NCI-H526 treated with DMSO at 0.1 percent for 48 hours (cell line): ENCODE data around the gene CHAF1A.

Experiments used
- DNase-seq: peaks from one replicate; lab custom pipeline; 2025; lab: John Stamatoyannopoulos, UW

The CHAF1A gene

GRCh38 chr19:4405977-4406376, 3.5 kb downstream of the CHAF1A start:
- no peak for DNase-seq

- DNase-seq: no peak
Observed at GRCh38 chr19:4406626-4407025, 4.2 kb downstream of the CHAF1A start.

DNA sequence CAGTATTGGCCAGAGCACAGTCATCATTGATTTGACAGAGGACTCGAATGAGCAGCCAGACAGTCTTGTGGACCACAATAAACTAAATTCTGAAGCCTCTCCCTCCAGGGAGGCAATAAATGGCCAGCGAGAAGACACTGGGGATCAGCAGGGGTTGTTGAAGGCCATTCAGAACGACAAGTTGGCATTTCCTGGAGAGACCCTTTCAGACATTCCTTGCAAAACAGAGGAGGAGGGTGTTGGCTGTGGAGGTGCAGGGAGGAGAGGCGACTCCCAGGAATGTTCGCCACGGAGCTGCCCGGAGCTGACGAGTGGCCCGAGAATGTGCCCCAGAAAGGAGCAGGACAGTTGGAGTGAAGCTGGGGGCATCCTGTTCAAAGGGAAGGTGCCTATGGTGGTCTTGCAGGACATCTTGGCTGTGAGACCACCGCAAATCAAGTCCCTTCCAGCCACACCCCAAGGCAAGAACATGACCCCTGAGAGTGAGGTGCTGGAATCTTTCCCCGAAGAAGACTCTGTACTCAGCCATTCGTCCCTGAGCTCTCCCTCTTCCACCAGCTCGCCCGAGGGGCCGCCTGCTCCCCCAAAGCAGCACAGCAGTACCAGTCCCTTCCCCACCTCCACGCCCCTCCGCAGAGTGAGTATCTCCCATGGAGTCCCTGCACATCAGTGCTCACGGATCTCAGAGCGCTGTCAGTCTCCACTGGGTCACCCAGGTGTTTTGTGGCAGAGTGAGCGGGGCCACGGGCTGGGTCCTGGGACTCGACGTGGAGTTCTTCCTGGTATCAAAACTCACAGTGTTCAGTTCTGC, 6.9 kb downstream of the CHAF1A start:
- no peak for DNase-seq

DNA sequence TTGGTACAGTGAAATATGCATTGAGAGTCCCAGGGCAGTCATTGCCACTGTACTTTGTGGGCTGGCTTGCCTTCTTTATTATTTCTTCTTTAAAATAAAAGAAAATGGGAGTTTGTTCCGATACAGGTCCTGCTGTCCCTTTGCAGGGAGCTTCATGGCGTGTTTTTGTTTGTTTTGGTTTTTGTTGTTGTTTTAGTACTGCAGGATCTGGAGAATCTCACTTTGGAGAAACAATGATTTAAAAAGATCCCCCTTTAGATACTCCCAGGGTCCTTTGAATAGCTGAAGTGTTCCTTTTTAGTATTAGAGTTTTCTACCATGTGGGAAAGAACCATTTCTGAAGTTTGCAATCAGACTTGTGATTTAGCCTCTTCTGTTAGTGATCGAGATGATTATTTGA, 11.1 kb downstream of the CHAF1A start:
- no peak for DNase-seq

- DNase-seq: no peak
Observed at GRCh38 chr19:4414144-4414799, 11.8 kb downstream of the CHAF1A start.

DNA sequence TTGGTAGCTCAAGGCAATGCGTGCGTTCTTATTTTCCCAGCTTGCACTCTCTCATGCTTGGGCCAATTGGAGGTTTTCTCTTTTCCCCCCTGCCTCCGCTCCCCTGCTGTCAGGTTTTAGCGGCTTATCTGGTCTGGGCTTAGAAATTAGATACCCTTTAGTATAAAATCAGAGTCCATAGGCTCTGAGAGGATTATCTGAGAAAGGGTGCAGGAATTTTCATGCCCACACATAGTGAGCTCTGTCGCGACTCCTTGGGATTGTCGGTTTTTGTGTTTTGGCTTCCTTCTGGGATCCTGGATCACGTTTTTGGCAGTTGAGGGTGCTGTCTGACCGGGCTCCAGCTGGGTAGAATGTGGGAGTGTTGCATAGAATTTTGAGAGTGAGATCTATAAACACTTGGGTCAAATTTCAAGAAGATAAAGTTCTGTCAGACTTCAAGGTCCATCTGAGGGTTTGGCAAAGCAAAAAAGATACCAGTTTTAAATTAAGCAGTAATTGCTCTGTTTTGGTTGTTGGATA, 12.4 kb downstream of the CHAF1A start:
- no peak for DNase-seq

- no peak for DNase-seq
Observed at GRCh38 chr19:4415352-4415751, 12.9 kb downstream of the CHAF1A start.

- no peak for DNase-seq
Observed at GRCh38 chr19:4416268-4416667, 13.8 kb downstream of the CHAF1A start.

- no peak for DNase-seq
Observed at GRCh38 chr19:4423416-4424126, 21.1 kb downstream of the CHAF1A start.

- DNase-seq: no peak
Observed at GRCh38 chr19:4425537-4425936, 23.1 kb downstream of the CHAF1A start.

DNA sequence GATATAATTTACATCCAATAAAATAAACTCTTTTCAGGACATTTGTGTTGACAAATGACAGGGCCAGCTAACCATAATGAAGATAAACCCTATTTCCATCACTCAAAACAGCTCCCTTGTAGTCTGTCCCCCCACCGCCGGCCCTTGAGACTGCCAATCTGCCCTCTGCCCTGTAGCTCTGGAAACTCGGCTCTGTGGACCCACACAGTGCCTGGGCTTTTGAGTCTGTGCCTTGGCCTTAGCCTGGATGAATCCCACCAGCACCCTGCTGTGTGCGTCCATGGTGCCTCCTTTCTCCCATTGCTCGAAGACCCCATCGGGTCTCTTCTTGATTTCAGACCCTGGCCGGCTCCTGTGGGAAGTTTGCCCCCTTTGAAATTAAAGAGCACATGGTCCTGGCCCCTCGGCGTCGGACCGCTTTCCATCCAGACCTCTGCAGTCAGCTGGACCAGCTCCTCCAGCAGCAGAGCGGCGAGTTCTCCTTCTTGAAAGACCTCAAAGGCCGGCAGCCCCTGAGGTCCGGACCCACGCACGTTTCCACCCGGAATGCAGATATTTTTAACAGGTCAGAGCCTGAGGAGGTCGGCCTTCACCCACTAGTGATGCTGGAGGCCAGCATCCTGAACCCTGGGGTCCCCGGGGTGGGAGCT, 26.0 kb downstream of the CHAF1A start:
- no peak for DNase-seq

GRCh38 chr19:4429256-4429655, 26.8 kb downstream of the CHAF1A start:
- no peak for DNase-seq

DNA sequence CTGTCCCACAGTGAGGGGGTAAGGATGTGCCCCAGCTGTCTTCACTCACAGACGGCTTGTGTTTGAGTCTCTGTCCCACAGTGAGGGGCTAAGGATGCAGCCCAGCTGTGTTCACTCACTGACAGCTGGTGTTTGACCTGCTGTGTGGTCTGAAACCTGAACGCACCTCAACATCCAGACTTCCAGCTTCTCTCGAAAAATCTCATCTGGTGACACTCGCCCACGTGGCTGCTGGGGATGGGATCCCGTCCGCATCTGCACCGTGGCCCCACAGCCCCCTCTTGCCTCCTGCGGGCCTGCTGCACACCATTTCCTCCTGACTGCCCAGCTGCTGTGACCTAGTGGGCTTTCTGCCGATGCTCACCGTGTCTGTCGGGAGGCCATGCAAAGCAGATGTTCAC, 27.3 kb downstream of the CHAF1A start:
- no peak for DNase-seq

DNA sequence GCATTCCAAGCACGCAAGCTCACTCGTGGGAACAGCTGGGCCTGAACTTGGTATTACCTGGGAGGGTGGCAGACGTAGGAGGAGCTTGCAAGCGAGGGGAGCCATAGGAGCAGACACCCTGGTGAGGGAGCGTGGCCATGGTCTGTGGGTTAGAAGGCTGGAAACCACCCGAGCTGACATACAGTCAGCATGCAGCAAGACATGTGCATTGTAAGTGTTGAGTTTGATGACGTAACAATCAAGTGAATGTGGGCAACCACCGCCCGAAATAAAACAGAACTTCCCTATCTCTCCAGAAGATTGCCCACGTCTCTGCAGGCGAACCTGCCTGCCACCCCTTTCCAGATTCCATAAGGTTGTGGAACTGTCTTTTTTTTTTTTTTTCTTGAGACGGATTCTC, 28.3 kb downstream of the CHAF1A start:
- DNase-seq: no peak

- no peak for DNase-seq
Observed at GRCh38 chr19:4431296-4431695, 28.9 kb downstream of the CHAF1A start.

- DNase-seq: no peak
Observed at GRCh38 chr19:4431808-4432674, 29.6 kb downstream of the CHAF1A start.

DNA sequence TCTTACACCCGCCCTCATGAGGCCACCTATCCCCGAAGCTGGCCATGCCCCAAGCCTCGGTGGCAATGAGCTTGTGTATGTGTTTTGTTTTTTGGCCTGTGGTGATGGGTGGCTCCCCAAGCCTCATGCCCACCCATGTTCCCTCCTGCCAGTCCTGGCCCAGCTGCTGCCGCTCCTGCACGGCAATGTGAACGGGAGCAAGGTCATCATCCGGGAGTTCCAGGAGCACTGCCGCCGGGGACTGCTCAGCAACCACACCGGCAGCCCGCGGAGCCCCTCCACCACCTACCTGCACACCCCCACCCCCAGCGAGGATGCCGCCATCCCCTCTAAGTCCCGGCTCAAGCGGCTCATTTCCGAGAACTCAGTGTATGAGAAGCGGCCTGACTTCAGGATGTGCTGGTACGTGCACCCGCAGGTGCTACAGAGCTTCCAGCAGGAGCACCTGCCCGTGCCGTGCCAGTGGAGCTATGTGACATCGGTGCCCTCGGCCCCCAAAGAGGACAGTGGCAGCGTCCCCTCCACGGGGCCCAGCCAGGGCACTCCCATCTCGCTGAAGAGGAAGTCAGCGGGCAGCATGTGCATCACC, 30.6 kb downstream of the CHAF1A start:
- DNase-seq: no peak

GRCh38 chr19:4434391-4434790, 32.0 kb downstream of the CHAF1A start:
- DNase-seq: no peak

DNA sequence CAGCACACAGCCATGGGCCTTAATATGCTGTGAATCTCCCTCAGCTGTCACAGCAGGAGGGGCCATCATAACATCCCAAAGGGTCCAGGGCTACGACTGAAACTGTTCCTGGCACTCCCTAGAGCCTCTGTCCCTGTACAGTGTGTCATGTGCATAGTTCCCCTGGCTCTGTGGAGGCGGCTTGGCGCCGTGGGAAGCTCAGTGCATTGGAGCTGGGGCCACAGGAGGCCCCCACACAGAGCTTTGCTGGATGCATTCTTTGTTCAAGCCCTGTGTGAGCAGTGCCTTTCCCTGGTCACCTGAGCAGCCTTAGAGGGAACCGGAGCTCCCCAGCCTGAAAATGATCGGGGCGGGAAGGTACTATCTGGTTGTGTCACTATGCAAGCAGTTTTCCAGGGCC, 33.8 kb downstream of the CHAF1A start:
- DNase-seq: no peak

DNA sequence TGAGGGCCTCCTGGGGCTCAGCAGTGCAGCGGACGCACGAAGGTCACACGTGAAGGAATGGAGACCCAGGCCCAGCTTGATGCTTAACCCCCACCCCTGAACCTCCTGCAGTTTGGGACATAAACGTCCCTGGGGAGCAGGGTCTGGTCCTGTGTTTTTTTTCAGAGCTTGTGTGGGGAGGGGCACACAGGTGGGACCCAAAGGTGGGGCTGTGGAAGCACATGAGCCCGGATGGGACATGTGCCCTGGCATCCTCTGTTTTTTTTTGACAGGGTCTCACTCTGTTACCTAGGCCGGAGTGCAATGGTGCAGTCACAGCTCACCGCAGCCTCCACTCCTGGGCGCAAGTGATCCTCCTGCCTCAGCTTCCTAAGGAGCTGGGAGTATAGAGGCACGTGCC, 34.7 kb downstream of the CHAF1A start:
- no peak for DNase-seq

DNA sequence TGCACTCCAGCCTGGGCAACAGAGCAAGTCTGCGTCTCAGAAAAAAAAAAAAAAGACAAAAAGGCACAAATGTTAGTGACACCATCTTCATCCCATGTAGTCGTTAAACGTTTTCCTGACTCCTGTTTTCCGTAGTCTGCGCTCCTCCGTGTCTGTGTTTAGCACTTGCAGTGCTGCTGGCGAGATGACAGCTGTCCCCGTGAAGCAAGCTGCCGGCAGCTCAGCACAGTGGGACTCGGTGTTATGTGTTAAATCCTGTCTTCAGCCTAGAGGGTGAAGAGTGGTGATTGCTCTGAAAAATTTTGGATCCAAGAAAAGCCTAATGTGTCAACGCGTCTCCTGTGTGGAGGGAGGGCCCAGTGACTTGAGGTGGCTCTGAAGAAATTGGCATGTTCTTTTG, 36.8 kb downstream of the CHAF1A start:
- no peak for DNase-seq
